Fibroblast of gingiva (primary cell): Measurements from ENCODE around the gene ZNF574.
"Not testable (repeated sequence)": the region's sequence is repeated elsewhere in the genome, so short reads cannot be mapped to it uniquely, and the experiment has no call there.

Experiments
- DNase-seq: peaks from one replicate; pipeline ENCODE4 v3.0.0-alpha.2; 2011; ENCODE audit warnings: low read depth

Gene ZNF574

DNA sequence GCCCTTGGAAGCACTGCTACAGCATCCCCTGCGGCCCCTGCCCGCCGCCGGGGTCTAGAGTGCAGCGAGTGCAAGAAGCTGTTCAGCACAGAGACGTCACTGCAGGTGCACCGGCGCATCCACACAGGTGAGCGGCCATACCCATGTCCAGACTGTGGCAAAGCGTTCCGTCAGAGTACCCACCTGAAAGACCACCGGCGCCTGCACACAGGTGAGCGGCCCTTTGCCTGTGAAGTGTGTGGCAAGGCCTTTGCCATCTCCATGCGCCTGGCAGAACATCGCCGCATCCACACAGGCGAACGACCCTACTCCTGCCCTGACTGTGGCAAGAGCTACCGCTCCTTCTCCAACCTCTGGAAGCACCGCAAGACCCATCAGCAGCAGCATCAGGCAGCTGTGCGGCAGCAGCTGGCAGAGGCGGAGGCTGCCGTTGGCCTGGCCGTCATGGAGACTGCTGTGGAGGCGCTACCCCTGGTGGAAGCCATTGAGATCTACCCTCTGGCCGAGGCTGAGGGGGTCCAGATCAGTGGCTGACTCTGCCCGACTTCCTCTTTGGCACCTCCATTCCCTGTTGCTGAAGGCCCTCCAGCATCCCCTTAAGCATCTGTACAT, 4.9 kb downstream of the ZNF574 start:
- DNase-seq = no peak

DNA sequence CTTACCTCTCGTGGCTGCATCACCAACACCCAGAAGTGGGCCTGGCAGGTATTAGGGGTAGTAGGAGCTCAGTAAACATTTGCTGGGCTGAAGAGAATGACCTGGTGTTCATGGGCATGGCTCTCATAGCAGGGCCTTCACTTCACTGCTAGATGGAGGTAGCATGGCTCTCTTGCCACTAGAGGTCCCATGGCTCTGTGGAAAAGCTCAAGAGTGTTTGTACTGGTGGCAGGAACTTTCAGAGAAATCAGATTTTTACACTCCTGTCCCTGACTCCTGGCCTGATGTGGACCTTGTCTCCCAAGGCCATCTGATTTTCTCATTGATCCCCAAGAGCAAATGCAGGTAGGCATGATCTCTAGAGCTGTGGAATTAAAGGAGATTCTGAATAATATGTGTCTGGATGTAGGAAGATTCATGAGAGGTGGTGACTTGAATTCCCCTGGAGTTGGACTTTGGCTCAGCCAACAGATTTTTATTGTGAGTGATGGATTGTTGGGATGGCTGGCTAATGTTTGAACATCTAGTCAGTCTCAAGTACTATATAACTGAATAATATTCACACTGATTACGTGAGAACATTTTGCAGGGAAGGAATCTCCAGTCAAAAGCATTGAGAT, 5.7 kb downstream of the ZNF574 start:
- DNase-seq = peak; percentile 37

DNA sequence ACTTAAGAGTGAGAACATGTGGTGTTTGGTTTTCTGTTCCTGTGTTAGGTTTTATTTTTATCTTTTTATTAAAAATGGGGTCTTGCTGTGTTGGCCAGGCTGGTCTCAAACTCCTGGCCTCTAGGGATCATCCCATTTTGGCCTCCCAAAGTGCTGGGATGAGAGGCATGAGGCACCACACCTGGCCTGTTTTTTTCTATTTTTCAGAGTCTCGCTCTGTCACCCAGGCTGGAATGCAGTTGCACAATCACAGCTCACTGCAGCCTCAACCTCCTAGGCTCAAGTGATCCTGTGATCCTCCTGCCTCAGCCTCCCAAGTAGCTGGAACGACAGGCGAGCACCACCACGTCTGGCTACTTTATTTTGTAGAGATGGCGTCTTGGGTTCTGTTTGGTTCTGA, 7.6 kb downstream of the ZNF574 start:
- DNase-seq = no peak

DNA sequence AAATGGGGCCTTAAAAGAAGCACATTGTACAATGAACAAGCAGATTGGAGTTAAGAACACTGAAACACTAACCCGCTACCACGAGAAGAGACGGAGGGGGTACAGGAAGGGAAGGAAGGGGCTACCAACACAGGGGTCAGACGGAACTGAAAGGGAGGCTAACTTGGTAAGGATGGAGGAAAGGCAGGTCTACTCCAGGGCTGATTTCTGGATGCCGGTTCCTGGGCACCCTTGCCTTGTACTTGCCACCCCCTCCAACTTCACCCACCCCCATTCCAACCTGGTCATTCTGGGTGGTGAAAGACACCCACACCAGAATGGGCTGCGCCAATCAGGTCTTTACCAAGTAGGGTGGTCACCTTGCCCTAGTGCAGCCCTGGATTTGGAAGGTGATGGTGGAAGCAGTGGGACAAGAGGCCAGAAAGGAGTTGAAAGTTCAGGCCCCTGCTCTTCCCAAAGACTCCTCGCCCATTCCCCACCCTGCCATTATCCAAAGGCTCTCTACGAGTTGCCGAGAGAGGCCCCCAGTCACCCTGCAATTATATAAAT, 10.3 kb downstream of the ZNF574 start:
- DNase-seq = no peak

DNA sequence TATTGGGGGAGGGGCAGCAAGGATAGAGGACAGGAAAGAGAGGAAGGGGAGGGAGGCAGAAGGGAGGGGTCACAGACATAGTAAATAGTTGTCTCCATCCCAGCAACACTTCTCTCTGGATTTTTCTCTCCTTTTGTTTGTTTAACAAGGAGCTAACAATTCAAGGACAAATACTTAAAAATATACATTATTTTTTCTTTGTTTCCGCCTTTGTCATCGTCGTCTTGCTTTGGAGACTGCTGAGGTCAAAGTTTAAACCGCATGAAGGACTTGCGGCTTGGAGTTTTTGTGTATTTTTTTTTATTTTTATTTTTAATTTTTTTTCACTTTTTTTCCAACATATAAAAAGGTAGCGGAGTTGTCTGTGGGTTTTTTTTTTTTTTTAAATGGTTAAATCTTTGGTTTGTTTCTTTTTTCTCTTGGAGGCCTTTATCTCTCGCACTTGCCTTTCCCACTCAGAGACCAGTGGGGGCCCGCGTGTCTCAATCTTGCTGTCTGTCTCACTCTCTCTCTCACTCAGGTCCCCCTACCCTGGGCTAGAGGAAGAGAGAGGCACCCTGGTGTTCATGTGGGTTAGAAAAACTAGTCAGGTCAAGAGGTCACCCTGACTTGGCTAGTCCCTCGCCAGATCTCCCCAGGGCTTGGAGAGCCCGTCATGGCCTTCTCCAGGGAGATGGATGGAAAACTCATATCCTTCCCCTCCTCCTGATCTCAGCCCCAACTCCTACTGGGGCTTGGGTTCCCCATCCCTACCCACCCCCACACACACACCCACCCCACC, 11.0 kb downstream of the ZNF574 start:
- DNase-seq = no peak

DNA sequence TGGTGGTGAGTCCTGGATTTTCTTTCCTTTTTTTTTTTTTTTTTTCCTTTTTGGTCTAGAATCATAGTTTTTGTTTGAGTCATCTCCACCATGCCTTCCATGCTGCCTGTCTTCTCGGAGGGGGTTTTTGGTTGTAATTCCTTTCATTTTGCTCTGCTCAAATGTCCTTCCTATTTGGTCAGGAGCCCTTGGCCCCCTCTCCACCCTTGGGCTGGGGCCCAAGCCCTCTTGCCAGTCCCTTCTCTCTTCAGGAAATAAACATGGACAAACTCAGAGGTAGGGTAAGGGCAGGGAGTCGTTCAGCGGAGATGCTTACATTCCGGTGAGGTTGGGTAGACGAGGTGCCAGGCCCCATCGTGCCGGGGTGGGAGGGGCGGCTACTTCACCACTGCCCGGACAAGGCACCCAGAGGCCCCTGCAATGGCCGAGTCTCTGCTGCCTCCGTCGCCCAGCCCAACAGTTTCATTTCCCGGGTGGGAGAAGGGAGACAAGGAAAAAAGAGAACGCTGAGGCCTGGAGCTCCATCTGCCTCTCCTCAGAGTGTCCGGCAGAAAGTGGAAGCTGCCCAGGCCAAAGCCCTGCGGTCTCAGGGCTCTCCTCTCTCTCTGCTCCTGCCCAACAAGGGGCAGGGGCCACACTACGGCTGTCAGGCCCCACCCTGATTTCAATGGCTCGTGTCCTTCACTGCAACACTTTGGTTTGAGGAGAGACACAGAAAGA, 12.7 kb downstream of the ZNF574 start:
- DNase-seq = peak; percentile 33

DNA sequence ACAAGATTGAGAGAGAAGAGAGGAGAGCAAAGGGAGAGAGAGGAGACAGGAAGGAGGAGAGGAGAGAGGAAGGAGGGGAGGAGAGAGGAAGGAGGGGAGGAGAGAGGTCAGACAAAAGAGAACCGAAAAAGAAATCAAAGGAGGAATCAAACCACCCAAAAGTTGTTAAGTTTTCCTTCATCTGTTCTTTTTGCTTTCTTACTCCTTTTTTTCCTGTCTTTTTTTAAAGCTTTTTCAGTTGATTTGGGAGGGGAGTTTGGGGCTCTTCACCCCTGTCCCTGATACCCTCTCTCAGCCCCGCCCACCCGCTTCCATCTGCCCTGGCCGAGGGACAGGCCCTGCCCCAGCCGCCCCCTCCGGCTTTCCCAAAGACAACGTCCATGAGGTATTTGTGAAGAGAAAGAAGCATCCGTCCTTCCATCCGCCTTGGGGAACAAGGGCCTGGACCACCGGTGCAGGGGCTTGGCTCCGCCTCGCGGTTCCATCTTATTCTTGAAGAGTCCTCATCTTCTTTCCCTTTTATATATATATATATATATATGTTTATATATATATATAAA, 13.3 kb downstream of the ZNF574 start:
- DNase-seq = no peak

DNA sequence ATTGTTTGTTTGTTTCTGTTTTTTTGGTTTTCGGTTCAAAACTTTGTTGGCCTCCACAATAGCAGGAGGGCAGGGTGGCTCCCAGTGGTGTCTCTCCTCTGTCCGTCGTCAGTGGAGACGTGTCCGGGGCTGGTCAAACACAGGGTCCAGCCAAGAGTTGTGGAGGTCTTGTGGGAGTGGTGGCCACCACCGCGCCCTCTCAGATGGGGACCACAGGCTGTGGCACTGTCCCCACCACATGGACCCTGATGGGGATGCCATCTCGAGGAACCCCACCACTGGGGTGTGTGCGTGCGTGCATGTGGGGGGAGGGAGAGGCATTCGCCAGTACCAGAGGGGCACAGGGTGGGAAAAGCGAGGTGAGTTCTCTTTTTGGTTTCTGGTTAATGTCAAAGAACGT, 13.8 kb downstream of the ZNF574 start:
- no peak for DNase-seq

DNA sequence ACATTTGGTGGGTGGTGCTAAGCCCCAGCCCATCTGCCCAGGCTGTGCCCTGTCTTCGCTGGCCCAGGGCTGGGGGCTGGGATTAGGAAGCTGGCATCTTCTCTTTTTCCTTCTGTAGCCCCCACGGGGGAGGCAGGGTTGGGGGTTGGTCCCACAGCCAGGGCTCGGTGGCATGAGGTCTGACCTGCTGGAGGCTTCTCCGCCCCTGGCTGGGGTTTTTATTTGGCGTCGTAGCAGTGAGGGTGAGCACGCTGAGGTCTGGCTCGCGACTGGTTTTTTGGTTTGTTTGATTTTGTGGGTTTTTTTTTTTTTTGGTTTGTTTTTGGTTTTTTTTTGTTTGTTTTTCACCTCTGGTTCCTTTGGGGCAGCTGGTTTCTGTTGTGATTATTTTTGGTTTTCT, 14.7 kb downstream of the ZNF574 start:
- no peak for DNase-seq

DNA sequence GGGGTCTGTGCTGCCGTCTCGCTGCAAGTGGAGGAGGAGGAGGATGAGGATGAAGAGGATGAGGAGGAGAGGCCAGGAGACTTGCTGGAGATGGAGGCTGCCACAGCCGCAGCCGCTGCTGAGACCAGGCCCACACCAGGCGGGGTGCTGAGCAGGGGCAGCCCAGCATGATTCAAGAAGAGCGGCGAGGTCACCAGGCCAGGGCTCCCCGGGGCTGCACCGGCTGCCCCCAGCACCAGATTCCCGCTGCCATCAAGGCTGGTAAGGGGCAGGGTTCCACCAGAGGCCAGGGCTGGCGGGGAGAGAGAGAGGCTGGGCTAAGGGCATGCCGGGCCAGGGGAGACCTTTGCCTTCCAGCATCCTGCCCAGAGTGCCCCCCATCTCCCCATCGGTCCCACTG, 15.3 kb downstream of the ZNF574 start:
- no peak for DNase-seq

DNA sequence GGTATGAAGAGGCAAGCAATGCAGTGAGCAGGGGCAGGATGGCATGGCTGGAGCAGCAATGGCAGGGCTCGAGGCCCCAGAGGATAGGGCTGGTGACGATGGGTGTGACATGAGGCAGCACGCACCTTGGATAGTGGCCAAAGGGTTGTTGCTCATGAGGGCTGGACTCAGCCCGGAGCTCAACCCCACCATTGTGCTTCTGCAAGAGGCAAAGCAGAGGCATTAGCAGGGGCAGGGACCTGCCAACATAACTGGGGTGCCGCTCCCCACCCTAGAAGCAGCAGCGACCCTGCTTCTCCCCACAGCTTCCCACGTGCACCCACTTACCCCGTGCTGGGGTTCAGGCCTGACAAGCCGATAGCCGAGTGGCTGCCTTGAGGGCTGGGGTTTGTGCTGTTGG, 15.8 kb downstream of the ZNF574 start:
- peak; percentile 12 for DNase-seq

DNA sequence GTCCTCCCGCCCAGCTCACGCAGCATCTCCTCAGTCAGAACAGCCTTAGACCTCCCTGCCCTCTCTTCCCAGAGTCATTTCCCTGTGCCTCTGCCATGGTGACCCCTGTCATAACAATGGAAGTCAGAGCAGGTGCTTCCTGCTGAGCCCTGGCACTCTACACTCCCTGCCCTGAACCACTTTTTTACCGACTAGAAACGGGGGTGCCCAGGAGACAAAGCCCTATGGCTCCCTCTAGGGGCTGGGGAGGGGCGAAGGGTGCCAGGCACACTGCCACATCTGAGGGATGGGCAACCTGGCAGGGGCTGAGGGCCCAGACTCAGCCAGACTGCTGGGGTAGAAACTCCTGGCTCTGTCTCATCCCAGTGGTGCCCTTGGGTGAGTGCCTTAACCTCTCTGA, 16.4 kb downstream of the ZNF574 start:
- no peak for DNase-seq

DNA sequence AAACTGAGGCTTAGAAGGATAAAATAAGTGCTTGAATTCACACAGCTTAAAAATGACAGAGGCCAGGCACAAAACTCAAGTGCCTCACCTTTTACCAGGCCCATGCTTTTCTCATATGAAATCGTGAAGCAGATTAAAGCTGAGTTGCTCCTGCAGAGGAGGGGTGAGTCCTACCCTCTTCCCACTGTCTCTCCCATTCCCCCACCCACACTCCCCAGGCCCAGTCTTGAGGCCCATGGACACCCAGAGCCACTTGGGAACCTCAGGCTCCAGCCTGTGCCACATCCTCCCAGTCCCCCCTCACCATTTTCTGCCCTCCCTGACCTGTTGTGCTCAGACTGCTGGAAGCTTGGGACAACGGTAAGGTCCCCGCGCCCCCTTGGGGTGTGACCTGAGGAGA, 17.5 kb downstream of the ZNF574 start:
- no peak for DNase-seq

DNA sequence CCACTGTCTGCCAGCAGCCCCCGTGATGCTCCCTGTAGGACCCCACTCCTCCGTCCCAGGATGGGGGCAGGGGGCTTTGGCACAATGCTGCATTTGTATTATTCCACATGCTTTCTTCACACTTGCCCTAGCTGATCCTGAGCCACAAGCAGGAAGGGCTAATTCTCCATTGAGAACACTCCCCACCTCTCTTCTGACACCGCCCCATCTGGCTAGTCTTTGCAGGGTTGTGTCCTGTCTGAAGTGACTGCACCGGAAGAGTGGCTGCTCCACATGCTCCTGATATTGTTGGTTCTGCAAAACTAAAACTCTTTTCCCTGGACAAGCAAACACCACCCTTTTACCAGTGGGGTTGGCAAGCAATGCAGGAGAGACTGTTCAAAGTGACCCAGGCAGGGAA, 18.0 kb downstream of the ZNF574 start:
- DNase-seq = no peak

DNA sequence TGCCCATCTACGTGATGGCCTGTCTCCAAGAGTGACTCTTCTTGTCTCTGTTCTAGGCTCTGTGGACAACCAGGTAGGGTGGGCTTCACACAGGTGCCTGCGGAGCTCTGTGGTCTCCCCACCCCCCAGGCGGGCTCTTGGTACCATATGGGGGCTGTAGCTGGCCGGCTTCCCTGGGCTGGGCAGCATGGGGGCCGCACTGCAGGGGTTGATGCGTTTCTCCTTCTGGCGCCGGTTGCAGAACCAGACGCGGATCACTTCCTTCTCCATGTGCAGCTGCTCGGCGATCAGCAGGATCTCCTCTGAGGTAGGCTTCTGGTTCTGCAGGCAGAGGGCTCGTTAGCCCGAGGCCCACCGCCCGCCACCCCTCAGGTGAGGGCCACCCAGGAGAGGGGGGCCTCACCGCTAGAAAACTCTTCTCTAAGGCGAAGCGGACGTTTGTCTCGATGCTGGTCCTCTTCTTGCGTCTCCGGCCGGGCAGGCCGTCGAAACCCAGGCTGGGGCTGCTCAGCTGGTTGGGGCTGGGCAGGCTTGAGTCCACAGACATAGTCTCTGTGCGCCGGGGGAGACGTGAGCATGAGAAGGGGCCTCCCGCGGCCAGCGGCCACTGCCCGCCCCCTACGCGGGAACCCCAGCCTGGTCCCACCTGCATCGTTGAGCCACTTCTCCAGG, 19.3 kb downstream of the ZNF574 start:
- DNase-seq = no peak

DNA sequence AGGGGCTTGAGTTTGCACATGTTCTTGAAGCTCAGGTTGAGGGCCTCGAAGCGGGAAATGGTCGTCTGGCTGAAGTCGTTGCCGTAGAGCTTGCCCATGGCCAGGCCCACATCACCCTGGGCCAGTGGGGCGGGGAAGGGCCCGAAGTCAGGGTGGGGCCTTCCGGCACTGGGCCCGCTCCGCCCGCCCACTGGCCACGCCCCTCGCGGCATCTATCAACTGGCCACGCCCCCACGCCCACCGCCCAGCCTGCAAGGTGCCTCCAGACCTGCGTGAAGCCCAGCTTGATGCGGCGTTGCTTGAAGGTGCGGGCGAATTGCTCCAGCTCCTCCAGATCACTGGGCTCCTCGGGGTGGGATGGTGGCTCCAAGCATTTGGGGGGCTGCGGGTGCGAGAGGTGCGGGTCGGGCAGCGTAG, 19.9 kb downstream of the ZNF574 start:
- DNase-seq = no peak

DNA sequence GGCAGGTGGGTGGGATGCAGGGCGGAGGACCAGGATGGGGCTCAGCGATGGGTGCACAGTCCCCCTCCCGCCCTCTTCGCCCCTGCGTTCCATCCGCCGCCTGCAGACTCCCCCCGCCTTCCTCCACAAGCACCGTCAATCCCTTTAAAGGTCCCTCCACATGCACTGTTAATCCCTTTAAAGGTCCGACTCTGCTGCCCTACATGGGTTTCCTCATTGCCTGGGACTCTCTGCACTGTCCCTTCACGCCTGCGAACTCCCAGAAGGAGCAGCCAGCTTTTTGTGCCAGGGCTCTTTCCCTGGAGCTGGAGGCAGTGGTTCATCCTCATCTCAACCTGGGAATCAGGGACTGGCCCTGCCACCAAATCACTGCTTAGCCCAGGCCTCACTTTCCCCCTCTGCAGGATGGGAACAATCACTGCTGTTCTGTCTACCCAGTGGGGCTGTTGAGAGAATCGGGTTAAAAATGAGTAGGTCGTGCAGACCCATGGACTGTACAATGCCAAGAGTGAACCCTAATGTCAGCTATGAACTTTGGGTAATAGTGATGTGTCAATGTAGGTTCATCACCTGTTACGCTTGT, 20.4 kb downstream of the ZNF574 start:
- DNase-seq = no peak

DNA sequence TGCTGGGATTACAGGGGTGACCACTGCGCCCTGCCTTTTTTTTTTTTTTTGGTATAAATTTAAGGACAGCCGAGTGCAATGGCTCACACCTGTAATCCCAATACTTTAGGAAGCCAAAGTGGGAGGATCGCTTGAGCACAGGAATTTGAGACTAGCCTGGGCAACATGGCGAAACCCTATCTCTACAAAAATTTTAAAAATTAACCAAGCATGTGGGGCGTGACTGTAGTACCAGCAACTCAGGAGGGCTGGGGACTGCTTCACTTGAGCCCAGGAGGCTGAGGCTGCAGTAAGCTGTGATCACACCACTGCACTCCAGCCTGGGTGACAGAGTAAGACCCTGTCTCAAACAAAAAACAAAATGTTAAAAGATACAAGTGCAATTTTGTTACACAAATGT, 21.5 kb downstream of the ZNF574 start:
- no peak for DNase-seq

DNA sequence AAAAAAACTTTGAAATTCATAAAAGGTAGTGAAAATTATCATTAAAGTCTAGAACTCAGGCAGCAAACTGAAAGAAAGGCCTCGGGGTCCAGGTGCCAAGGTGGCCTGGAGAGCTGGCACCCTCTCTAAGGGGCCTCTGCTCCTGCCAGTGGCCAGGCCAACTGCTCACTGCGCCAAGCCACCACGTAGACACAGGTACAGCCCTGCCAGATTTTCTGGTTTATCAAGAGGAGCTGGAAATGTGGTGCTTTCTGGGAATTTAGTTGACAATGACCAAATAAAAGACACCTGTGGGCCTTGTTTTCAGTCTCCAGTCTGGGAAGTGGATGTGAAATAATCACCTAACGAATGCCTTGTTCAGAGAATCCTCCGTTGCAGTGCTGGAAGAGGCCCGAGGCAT, 22.8 kb downstream of the ZNF574 start:
- no peak for DNase-seq

DNA sequence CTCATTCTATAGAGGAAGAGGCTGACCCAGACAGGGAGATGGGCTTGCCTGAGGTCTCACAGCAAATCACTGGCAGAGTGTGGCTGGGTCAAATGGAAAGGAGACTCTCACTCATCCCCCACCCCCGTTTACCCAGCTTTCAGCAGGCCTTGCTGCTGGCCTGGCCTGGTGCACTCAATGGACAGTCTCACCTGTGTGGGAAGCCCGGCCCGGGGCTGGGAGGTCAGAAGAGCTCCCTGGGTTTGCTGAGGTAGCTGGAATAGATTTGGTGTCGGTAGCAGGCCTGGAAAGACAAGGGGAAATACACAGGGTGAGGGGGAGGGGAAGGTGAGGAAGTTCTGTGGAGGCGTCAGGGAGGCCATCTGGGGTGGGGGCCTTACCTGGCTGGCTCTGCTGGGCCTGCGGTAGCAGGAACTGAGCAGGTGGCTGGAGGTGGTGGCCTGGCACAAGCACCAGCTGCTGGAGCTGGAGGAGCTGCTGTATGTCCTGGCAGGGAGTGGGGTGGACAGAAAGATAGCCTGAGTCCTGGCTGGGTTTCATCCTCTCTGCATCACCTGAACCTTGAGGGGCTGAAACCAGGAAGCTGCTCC, 23.5 kb downstream of the ZNF574 start:
- no peak for DNase-seq

DNA sequence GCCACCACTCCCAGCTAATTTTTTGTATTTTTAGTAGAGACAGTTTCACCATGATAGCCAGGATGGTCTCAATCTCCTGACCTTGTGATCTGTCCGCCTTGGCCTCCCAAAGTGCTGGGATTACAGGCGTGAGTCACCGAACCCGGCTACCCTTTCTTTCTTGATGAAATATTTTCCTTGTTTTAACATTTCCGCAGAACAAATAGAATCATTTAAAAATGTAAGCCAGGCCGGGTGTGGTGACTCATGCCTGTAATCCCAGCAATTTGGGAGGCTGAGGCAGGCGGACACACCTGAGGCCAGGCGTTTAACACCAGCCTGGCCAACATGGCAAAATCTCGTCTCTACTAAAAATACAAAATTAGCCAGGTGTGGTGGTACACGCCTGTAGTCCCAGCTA, 24.3 kb downstream of the ZNF574 start:
- not testable (repeated sequence) for DNase-seq
